Measurements from ENCODE around the gene DGKB.

Gene DGKB

DNA sequence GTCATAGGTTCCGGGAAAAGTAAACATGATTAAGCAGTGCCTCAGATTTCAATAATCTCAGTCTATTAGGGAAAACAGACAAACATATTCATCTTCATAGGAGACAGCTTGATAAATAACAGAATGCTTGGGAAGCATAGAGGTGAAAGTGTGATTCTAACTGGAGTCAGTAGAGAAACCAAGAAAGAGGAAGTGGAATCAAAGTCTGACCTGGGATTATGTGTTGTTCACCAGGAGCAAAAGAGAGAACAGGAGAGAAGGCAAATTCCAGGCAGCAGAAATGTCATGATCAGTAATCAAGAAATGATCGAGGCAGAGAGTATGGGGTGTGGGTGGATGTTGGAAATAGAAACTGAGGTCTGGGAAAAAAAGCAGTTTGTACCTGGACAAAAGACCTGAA is 43.7 kb downstream of the DGKB start:
- no peak for DNase-seq

DNA sequence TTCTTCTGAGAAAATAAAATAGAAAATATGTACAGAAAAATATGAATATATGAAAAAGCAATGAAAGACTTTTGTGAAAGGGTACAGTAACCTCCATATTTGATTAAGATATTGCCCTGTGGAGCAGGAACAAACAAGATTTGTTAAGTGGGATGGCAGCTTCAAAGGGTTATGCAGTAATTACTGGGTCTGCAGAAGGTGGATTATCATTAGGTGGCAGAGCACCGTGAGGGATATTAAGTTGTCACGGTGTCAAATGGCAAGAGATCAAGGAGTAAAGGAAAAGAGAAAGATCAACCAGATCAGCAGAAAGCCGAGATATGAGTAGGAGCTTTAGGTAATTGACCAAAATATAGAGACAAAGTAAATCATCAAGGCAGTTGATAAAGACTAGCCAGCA is 44.1 kb downstream of the DGKB start:
- DNase-seq: no peak

DNA sequence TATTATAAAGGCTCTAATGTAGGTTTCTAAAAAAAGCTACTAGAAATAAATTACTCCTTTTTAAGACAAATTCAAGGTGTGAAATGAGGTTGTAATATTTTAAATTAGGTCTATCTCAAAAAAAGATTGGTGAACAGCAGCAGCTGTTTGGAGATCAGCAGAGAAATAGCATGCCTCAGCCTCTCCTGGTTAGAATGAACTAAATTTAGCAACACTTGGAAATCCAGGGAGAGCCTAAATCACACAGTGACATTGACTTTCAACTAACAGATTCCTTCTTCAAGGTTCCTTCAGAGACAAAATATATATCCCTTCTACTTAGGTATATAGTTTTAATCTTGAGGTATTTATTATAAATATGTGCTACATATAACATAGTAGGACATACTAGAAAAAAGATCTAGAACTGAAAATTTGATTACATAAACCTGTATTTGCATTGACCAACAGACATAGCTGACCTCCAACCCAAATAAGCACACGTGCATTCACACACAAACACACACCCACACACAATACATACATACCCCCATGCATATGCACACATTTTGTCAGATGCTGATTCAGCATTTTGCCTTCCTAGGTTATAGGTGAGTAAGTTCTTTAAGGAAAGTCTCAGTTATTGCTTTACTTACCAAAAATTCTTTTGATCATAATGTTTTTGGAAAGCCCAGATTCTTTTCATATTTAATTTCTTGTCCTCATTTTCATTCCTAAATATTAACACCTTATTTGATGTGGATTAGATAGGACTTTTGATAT is 47.3 kb downstream of the DGKB start:
- no peak for DNase-seq

DNA sequence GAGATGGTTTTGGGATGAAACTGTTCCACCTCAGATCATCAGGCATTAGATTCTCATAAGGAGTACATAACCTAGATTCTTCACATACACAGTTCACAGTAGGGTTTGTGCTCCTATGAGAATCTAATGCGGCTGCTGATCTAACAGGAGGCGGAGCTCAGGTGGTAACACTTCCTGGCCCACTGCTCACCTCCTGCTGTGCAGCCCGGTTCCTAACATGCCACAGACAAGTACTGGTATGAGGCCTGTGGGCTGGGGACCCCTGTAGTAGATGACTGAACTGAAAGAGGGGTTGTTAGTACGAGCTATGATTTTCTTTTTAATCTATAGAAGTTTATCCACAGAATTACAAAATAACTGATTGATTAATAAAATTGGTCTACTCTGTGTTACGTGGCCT is 48.1 kb downstream of the DGKB start:
- no peak for DNase-seq

DNA sequence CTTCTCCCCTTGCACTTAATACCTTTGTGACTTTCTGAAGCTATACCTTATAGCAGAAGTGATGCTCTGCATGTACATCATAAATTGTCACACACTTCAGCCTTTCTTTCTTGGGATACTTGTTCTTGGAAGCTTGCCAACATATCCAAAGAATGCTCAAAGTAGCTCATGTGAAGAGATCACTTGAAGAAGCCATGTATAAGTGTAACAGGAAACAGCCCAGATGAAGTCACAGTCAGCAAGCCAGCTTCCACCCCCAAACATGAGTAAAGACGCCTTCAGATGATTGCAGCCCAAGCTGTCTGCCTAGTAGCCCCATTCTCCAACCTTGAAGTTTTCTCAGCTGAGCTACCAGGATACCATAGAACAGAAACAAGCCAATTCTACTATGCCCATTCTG is 50.9 kb downstream of the DGKB start:
- DNase-seq: no peak

DNA sequence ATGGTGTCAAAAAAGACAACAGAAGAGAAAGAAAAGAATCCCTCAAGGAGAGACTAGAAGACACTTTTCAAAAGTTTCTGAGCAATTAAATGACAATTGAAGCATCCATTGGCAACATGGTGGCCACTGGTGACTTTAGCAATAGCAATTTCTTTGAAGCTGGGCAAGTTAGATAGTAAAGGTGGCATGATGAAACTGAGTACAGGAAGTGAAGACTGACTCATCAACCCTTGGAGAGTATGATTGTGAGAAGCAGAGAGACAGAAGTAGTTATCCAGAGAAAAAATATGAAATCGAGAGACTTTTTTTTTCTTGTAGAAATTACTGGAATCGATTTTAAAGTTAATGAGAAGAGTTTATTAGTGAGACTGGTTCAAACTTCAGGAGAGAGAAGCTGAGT is 52.5 kb downstream of the DGKB start:
- DNase-seq: no peak

DNA sequence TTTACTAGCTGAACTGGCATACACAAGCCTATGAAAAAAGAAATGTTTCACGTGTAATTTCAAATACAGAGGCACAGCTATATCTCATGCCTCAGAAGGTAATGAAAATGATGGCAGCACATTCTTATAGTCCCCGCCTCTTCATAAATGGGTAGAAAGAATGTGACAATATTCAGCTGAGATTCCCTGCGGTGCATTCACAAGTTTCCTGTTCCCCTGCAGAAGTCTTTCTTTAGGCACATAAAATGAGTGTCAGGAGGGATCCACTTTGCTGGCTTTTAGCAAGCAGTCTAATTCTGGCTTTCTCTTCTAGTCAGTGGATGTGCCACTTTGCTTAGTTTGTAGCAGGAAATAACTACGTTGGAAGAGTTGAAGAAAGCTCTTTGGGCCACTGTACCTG is 56.1 kb downstream of the DGKB start:
- DNase-seq: no peak

DNA sequence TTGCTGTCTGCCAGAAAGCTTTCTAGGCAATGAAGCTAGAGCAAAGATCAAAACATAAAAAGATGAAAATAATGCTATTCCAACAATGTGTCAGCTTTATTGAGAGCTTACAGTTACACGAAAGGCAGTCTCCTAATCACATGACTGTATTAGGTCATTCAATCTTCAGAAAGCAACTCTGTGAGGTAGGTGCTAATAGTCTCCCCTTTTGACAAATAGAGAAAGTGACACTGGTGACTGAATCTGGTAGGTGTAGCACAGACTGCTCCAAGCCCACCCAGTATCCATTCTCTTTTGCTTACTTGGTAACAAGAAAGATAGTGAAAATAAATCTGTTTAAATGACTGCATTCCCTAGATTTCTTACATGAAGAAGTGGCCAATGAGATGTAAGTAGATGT is 58.8 kb downstream of the DGKB start:
- DNase-seq: no peak

DNA sequence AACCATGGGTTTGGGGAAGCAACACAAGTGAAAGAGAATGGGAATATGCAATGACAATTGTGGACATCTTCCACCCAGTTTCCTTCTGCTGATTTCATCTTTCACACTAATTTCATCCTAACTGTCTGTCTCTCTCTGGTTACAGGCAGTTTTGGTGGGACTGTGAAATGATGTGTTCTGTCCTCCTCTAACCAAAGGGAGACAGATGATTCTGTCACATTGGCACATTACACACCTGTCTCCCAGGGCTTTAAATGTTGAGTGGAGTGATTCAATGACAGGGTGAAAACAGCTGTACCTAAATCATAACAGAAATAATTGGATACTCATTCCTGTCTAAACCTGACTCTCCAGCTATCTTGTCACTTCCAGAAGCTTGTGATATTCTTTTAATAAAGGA is 60.0 kb downstream of the DGKB start:
- no peak for DNase-seq

DNA sequence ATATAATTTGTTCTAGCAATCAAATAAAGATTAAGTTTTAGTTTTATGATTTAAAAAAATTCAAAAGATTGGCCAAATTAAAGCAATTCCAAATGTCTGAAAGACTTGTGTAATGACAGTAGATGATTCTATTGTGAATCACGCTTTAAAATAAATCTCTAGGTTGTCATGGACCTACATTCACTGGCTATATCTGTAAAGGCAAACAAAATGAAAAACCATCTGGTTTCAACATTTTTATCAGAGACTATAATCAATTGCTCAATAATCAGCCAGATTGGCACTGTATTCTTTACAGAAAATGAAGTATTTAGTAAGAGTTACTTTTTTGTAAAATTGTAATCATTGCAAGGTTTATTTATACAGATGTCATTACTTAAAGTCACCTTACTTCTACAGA is 60.7 kb downstream of the DGKB start:
- no peak for DNase-seq

DNA sequence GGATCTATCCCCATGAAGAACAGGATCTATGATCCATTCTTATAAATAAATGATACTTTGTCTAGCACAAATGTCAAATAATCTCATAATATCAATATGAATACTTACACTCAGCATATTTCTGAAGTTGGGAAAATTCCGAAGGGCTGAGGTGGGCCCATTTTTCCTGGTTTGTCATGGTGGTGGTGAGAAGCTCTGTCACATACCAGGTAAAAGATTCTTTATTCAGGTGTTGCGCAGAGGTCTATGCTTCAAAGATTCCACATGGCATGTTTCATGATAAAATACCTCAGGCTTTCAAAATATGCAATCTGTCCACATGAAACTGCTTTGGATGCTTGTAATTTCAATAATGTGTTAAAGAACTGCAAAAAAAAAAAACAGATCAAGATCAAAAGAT is 61.5 kb downstream of the DGKB start:
- DNase-seq: no peak

DNA sequence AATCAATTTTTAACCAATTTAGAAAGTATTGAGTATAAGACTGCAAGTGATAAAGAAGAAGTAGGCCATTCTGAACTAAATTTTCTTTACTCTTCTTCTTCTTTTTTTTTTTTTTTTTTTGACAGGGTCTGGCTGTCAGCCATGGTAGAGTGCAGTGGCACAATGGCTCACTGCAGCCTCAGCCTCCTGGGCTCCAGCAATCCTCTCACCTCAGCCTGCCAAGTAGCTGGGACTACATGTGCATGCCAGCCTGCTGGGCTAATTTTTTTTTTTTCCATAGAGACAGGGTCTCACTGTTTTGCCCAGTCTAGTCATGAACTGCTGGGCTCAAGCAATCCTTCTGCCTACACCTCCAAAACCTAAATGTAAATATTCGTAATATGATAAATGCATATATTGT is 63.2 kb downstream of the DGKB start:
- no peak for DNase-seq

DNA sequence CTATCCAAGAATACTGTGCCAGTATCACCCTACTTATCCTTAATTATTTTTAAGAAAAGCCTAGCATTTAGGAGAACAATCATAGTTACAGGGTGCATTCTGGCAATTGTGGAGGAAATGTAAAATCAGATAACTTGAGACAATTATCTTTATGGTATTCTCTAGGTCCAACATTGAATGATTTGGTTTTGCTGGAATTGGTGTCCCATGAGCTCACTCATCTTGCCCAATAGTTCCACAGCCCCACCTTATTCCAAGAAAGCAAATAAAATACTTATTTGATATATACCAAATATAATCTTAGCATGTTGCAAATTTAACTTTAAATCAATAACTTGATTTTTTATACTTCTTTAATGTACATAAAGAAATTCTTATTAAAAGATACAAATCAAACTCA is 65.3 kb downstream of the DGKB start:
- no peak for DNase-seq

DNA sequence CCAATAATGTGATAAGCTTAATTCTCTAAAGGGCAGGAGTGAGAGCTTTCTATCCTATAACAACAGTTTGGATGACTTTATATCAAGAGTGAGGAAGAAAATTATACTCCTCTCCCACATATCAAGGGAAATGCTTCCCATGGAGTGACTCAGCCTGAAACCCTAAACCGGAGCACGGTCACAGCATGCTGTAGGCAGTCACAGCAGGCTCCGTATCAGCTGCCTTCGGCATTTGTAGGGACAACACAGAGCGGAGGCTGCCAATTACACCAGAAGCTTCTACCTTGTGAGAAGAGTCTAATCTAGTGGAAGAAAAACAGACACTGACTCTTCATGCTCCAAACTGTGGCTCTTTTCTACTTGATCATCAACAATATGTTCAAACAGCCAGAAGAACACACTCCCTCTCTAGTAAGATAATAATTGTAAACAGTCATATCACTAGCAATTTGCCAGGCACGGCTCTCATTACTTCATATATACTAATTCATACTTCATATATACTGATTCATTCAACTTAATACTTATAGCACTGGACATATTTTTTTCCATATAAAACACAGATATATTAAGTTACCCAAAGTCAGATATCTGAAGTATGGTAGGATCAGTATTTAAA is 65.9 kb downstream of the DGKB start:
- DNase-seq: no peak

DNA sequence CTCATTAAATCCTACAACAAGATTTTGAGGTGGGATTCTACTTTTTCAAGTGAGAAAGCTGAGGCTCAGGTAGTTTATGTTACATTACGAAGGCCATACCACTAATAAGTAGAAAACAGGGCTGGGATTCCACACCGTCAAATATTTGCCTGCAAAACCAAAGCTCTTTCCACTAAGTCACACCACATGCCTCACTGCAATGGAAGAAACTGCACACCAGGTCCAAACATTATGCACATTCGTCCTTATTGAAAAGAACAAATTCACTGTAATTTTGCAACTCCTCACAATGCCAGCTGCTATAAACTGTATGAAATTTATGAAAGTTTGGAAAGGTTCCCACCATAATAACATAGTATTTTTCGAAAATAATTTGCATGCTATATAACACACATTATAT is 66.5 kb downstream of the DGKB start:
- no peak for DNase-seq

DNA sequence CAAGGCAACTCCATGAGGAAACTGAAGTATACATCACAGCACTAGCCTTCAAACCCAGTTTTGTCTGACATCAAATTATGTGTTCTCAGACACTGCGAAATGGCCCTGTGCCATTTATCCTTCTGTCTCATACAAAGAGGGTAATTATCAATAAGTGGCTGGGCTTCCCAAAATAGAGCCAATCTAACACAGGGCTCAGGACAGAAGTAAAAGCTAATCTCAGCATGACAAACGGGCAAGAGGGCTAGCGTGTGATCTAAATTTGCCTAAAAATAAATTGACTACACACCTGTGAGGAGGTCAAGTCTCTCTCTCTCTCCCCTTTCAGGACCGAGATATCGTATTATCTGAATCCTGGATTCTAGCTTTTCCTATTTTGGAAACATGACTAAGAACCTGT is 67.2 kb downstream of the DGKB start:
- DNase-seq: no peak

DNA sequence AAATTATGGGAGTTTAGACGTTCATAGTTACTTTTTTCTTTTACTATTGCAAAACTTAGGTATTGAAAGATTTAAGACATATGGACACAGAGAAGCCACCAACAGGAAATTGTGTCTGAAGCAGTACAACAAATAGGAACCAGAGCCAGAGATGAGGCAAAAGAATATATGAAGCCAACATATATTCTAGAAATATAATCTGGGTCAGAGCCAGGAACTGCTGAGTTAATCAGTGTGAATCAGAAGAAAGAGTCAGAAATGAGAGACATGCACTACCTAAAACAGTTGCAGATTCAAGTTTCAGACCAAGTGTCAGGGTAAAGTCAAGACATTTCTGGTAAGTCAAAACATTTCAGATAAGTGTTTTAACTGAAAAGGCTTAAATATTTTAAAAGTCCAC is 67.7 kb downstream of the DGKB start:
- no peak for DNase-seq

DNA sequence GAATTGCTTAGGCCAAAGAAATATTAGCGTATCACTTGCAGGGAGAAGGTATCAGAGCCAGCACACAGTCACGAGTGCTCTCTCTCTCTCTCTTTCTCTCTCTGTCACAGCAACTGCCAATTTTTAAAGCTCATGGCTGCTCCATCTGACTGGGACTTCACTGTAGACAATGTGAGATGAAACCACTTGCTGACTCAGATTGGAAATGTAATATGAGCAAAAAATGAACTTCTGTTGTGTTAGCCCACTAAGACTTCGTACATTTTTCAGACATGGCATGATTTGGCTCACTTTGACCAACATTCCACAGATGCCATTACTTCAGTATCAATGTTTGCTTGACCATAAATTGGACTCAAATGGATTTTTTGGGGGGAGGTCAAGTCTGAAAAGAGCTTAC is 68.1 kb downstream of the DGKB start:
- no peak for DNase-seq

DNA sequence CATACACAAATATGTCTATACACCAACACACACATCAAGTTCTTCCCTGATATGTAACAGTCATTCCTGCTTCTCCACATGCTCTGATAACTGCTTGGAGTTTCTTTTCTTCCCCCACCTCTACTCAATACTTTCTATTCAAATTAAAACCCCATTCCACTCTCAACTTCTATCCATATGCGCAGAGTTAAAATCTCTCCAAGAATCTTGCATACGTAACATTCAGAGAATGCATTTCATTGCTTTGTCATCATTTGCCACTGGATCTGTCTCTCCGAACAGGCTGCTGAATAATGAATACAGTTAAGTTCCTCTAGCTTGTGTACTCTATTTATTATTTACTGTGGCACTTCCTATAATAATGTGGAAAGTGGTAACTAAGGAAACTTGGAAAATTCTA is 68.8 kb downstream of the DGKB start:
- no peak for DNase-seq

DNA sequence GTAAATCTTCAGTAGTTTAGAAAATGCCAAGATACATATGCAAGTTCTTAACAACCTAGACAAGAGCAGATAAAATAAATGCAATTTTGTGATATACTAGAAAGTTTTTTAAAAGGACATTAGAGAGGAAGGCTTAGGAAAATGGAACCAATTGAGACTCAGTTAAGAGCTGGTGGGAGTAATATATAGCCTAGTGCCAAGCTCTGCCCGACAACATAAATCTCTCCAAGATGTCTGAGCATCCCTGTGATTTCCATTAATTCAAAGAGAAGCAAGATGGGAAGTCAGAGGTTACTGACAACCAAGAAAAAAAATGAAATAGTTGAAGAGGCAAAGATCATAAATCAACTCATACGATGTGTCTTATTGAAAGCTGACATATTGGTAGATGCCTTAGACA is 74.5 kb downstream of the DGKB start:
- DNase-seq: no peak

DNA sequence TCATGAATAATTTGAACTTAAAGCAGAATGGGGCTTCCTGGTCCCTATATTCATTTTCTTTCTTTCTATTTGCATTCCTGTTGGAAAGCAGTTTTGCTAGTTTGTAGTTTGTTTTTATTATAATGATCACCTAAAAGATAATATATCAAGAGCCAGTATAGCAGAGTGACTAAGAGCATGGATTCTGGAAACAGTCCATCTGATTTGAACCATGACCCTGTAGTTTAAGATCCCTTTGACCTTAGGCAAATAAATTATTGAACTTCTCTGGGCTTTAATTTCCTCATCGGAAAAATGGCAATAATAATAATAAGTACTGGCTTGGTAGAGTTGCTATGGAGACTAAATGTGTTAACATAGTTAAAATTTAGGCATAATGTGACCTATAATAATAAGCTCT is 76.1 kb downstream of the DGKB start:
- no peak for DNase-seq

DNA sequence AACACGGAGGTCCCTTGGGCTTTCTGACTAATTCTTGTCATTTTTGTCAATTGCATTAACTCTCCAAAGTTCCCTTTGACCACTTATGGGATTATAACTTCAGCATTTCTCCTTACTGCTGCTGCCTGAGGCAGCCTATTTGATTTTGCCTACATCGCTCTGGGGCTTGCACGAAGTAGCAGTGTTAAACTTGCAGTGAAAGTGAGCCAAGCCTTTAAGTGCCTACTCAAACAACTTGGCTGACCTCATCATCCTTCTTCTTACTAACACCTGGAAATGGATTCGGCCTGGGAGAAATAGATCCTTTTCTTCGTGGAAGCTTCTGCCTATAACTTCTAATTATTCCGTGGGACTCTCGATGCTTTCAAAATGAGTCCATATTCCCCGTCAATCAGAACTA is 76.6 kb downstream of the DGKB start:
- no peak for DNase-seq

DNA sequence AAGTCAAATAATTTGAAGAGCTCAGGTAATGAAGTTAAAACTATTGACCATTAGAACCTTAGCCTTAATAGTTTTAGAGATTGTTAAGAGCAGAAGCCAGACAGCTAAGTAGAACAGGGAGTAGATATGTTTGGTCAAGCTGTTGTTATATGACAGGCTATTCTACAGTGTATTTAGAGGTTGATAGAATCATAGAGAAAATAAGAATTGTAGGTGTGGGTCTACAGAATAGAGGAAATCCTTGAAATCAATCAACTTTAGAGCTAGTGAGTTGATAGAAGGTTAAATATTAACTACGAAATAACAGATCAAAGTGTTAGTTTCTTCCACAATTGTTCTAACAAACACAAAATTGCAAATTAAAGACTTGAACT is 80.1 kb downstream of the DGKB start:
- no peak for DNase-seq

DNA sequence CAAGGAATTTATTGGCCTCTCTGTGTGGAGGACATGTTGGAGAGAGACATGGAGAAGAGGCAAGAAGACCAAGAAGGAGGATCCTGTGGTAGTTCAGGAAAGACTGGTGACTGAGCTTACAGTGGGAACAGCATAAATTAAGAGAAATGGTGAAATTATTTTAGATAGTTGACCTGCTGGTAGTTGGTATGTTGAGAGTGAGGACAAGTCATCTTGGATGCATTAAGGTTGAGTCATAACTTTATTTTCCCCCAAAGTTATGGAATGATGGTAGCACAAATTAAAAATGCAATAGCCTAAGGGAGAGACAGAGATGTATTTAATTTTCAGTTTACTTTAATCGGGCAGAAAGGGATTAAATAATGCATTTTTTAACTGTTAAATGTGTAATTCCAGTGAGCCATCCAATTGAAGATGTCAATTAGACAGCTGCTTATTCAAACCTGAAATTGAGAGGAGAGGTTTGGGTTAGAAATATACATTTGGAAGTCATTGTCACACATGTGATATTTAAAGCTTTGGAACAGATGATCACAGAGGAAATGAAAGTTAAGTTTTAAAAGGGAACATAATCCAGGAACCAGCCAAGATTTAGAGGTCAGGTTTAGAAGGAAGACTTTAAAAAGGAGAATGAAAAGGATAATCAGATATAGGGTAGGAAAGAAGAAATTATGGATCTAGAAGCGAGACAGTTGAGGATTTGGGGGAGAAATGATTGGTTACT is 80.6 kb downstream of the DGKB start:
- DNase-seq: no peak

DNA sequence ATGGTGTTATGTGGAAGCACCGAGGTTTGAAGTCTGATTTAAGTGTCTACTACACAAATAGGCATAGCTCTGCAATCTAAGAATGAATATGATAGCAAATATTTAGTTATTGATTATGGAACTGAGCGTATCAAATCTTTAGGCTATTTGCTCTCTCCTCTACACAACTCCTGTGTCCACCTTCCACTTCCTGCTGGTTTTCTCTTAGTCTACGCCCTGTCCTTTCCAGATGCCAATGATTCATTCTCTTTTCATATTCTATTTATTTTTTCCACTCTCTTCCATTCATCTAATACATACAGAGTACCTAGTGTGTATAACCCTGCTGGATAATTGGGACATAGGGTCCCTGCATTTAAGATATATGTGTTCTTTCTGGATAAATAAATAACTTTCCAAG is 83.7 kb downstream of the DGKB start:
- no peak for DNase-seq
